ENCODE results near the gene SKP1. TPM values are rescaled to one million over a fixed set of nuclear protein-coding genes. Genes with fewer than 3 reads are reported as not detected.
A peak's percentile ranks its signal among the peaks of the same experiment; 100 is the strongest.

The SKP1 gene
- total RNA-seq, 1 experiment from 2014 or later: 411 TPM

GRCh38 chr5:134120386-134121138 is 56.2 kb downstream of the SKP1 start:
- Mint-ChIP-seq H3K4me1 (ENCODE audit: low read depth, unreplicated experiment) (peaks cover 13% of the 10 kb centered on the region), H3K27me3 (ENCODE audit: unreplicated experiment) (no peaks in the 10 kb centered on the region), H3K27ac (ENCODE audit: unreplicated experiment) (peak overlapping the region; percentile 10), H3K4me3 (ENCODE audit: low read depth, unreplicated experiment) (no peak overlapping the region), H3K36me3 (ENCODE audit: insufficient read depth, unreplicated experiment) (peaks cover 29% of the 10 kb centered on the region), H3K9me3 (ENCODE audit: low read depth, unreplicated experiment) (no peaks in the 10 kb centered on the region)
- DNase-seq: no peak
- intact Hi-C loops (cut with micrococcal nuclease; ENCODE audit: unreplicated experiment): no loop called here
- no peak for TF ChIP-seq CTCF (IDR thresholded peaks at IDR 0.05; ENCODE audit: unreplicated experiment)
- CTCF ChIA-PET: interaction anchor here (0.7 to 1.8 kb wide), 2 partner anchors 19 to 431 kb away, joined by 3 to 7 read pairs; no protein-coding TSS in a partner anchor
- no TSS peak for BruUV-seq (replicated peaks)

- Mint-ChIP-seq H3K27ac (ENCODE audit: unreplicated experiment) (no peak overlapping the region), H3K36me3 (ENCODE audit: insufficient read depth, unreplicated experiment) (peaks cover 30% of the 10 kb centered on the region), H3K27me3 (ENCODE audit: unreplicated experiment) (no peaks in the 10 kb centered on the region), H3K4me1 (ENCODE audit: low read depth, unreplicated experiment) (peaks cover 10% of the 10 kb centered on the region), H3K4me3 (ENCODE audit: low read depth, unreplicated experiment) (no peak overlapping the region), H3K9me3 (ENCODE audit: low read depth, unreplicated experiment) (no peaks in the 10 kb centered on the region)
- no TSS peak for BruUV-seq (replicated peaks)
- CTCF ChIA-PET: no interaction called here
- no peak for DNase-seq
- intact Hi-C loops (cut with micrococcal nuclease; ENCODE audit: unreplicated experiment): no loop called here
- no peak for TF ChIP-seq CTCF (IDR thresholded peaks at IDR 0.05; ENCODE audit: unreplicated experiment)
Observed at GRCh38 chr5:134119720-134120119, 57.0 kb downstream of the SKP1 start.

- H3K36me3 Mint-ChIP-seq (ENCODE audit: insufficient read depth, unreplicated experiment): peaks cover 38% of the 10 kb centered on the region
- H3K4me1 Mint-ChIP-seq (ENCODE audit: low read depth, unreplicated experiment): peaks cover 17% of the 10 kb centered on the region
- no TSS peak for BruUV-seq (replicated peaks)
Observed at GRCh38 chr5:134118212-134118835, 58.4 kb downstream of the SKP1 start.

More at GRCh38 chr5:134118212-134118835, 58.4 kb downstream of the SKP1 start:
- TF ChIP-seq CTCF (IDR thresholded peaks at IDR 0.05; ENCODE audit: unreplicated experiment): no peak
- no peak overlapping the region for H3K4me3 Mint-ChIP-seq (ENCODE audit: low read depth, unreplicated experiment)
- H3K27ac Mint-ChIP-seq (ENCODE audit: unreplicated experiment): no peak overlapping the region
- H3K9me3 Mint-ChIP-seq (ENCODE audit: low read depth, unreplicated experiment): no peaks in the 10 kb centered on the region
- intact Hi-C loops (cut with micrococcal nuclease; ENCODE audit: unreplicated experiment): no loop called here
- DNase-seq: no peak
- CTCF ChIA-PET: interaction anchor here (1.0 to 1.2 kb wide), 2 partner anchors 31 to 79 kb away, joined by 3 to 4 read pairs; no protein-coding TSS in a partner anchor
- no peaks in the 10 kb centered on the region for H3K27me3 Mint-ChIP-seq (ENCODE audit: unreplicated experiment)

Data from Calu3 (cell line).